HG03280 (cell line): Measurements from ENCODE around the gene AAGAB.
"Not testable (repeated sequence)": the region's sequence is repeated elsewhere in the genome, so short reads cannot be mapped to it uniquely, and the experiment has no call there.

Experiments used
- ATAC-seq: cut with Tn5 transposase; IDR thresholded peaks from one replicate; pipeline ENCODE4 v1.9.1; 2021; ENCODE audit warnings: mild to moderate bottlenecking, moderate library complexity; ENCODE audit not compliant: unreplicated experiment

Gene AAGAB

DNA sequence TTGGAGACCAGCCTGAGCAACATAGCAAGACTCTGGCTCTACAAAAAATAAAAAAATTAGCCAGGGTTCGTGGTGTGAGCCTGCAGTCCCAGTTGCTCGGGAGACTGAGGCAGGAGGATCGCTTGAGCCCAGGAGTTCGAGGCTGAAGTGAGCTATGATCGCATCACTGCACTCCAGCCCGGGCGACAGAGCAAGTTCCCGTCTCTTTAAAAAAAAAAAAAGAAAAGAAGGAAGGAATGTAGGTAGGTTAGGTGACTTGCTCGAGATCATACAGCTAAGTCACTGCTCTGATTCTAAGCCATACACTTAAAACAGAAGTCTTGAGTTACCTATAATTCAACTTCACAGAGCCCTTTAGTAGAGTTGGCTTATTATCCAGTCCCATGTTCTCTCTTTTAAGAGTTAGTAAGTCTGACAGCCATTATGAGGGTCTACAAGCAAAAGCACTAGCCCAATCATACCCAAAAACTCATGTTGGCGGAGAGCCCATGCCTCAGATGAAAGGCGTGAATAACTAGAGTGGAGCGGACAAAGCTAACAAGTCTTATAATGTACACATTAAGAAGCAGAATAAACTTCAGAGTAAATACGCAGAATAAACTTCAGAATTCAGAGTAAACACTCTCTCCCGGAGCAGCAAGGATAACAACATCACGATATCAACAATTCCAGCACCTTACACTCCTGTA lies 768 bp downstream of the AAGAB start:
- ATAC-seq = no peak

DNA sequence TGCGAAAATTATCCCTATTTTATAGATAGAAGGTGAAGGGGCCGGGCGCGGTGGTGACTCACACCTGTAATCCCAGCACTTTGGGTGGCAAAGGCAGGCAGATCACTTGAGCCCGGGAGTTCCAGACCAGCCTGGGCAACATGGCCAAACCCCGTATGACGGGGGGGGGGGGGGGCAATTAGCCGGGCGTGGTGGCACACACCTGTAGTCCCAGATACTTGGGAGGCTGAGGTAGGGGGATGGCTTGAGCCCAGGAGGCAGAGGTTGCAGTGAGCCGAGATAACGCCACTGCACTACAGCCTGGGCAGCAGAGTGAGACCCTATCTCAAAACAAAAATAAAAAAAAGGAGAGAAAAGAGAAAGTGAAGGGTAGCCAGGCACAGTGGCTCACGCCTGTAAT lies 1.4 kb downstream of the AAGAB start:
- no peak for ATAC-seq

DNA sequence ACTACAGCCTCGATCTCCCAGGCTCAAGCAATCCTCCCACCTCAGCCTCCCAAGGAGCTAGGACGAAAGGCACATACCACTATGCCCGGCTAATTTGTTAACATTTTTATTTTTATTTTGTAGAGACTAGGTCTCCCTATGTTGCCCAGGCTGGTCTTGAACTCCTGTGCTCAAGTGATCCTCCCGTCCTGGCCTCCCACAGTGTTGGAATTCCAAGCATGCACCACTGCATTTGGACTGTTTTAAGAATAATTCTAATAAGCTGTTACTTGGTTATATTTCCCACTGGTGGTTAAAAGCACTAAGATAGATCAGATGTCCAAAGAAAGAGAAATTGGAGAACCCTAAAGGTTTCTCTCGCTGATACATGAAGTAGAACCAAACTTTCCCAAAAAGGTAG lies 3.1 kb downstream of the AAGAB start:
- ATAC-seq = no peak

DNA sequence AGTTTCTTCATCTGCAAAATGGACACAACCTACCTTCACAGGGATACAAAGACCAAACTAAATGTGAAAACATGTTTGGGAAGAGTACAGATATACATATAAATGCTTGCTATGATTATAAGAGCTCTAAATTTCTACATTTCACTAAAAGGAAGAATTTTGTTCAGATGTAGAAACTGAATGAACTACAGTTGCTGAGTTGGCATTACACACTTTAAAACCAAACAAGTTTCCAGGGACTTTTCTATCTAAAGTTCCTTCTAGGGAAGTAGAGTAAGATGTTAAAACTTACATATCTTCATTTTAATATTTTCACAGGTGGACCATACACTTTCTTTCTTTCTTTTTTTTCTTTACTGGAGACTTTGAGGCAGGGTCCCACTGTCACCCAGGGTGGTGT lies 4.6 kb downstream of the AAGAB start:
- ATAC-seq = no peak

DNA sequence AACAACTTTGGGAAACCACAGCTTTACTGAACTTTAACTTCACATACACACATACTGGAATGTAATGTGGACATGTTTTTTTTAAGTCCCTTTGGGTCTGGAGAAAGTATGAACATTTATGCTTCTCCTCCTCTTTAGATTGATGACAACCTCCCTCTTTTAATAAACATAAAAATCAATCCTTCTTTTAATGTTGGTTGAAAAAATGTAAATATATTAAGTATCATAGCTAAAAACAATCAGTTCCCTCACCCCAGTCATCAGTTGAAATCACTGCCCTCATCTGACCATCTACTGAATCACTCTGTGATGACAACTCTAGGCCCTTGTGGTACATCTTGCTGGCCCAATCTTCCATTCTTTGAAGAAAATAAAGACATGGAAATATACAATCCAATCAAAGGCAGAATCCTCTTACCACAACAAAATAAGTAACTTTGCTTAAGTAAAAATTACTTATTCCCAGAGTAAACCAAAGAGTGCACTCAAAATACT lies 6.4 kb downstream of the AAGAB start:
- ATAC-seq = no peak

DNA sequence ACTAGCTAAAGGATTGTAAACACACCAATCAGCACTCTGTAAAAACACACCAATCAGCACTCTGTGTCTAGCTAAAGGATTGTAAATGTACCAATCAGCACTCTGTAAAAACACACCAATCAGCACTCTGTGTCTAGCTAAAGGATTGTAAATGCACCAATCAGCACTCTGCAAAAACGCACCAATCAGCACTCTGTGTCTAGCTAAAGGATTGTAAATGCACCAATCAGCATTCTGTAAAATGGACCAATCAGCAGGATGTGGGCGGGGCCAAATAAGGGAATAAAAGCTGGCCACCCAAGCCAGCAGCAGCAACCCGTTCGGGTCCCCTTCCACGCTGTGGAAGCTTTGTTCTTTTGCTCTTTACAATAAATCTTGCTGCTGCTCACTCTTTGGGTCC lies 7.9 kb downstream of the AAGAB start:
- ATAC-seq = not testable (repeated sequence)

DNA sequence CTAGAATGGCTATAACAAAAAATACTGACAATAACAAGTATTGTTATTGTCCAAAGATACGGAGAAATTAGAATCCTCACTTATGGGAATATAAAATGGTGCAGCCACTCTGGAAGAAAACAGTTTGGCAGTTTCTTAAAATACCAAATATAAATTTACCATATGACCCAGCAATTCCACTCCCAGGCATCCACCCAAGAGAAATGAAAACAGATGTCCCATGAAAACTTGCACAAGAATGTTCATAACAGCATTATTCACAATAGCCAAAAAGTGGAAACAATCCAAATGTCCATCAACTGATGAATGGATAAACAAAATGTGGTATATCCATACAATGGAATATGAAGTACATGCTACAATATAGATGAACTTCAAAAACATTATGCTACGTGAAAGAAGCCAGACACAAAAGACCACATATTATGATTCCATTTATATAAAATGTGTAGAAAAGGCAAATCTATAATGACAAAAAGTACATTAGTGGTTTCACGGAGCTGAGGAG lies 9.4 kb downstream of the AAGAB start:
- no peak for ATAC-seq

DNA sequence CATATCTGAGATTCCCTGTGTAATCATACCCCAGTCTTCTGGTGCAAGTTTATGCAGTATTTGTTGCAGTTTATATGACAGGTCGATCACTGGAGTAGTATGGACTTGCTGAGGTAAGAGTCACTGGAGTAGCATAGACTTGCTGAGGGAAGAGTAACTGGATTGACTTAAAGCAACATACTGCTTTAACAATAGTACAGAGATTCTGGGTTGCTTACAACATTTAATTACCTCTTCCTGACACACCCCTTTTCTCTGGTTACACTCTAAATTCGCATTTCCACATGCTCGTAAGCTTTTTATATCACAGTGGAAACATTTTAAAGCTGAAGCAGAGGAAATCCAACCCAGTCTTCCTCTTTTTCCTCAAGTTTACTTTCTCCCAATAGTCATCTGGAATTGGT lies 11.8 kb downstream of the AAGAB start:
- no peak for ATAC-seq

DNA sequence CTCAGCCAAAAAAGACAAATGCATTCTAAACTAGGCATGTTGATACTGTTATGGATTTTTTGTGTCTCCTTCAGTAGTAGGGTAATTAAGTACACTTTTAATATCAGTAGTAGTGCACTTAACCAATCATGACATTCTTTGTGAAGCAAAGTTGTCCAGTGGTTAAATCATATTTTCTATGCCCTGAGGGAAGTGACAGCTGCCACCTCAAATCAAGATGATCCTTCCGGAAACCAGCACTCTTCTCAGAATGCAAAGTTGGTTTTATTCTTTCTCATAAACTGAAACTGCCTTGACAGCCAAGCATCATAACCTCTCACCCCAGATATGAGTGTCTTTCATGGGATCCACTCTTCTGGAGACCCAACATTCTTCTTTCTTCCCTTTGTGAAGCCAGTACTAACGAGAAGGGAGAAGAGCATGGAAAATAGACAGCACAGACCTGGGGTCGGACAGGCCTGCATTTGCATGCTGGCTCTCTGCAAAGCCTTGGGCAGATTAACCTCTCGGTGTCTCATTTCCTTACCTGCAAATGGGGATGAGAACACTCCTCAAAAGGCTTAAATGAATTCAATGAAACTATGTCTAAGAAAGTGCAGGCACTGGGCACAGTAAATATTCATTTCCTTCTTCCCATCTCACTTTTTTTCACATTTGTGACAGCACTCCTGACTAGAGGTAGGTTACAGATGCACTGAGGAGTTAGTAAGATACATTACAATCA lies 13.2 kb downstream of the AAGAB start:
- peak; percentile 80 for ATAC-seq

DNA sequence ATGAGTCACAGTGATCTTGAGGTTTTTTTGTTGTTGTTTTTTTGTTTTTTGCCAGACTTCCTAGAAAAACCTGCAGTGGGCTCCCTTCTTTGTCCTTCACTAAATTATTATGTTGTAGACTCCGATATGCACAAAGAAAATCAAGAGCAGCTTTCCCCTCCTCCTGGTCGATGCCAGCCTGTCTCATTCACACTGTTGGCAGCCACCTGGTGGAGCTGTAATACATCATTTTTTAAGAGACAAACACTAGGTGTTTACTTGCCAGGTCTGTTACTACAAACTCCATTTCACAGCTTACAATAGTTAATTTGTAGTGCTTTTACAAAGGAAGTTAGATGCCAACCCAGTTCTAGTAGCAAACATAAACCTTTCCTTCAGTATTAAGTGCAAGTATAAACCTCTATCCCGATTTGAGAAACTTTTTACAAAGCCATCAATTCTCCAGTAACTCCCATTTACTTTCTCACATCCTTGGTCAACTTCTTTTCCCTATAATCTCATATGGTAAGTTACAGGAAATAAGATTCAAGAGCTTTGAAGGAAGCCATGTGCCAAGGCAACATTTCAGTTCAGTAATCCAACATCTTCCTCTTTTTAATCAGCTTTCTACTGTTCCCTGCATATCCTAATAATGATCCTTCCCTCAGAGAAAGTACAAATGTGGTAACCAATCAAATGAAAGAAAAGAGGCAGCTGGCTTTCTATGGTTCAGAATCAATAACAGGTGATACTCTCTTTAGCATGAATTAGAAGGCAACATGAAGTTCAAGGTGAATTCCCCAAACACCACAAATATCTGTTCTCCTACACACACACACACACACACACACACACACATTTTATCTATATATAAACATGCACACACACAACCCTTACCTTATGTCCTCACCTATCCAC lies 14.0 kb downstream of the AAGAB start:
- ATAC-seq = peak; percentile 20

DNA sequence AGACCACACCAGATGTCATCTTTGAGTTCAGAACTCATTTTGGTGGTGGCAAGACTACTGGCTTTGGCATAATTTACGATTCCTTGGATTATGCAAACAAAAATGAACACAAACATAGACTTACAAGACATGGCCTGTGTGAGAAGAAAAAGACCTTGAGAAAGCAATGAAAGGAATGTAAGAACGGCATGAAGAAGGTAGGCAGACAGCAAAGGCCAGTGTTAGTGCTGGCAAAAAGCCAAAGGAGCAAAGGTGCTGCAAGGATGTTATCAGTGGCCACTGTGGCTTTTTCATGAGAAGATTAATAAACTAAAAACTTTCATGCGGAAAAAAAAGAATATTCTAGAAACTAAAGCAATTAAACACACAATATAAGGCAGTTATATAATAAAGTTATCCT lies 21.9 kb downstream of the AAGAB start:
- no peak for ATAC-seq

DNA sequence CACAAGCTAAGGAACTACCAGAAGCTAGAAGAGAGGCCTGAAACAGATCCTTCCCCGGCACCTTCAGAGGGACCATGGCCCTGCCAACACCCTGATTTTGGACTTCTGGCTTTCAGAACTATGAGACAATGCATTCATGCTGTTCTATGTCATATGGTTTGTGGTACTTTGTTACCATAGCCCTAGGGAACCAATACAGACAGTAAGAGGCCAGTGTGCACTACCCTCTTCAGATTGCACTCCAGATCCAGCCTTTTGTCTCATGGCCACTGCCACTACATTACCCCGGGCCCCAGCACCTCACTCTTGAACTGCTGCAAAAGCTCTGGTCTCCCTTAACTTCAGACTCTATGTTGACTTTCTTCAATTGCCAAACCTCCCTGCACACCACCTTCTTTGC lies 24.0 kb downstream of the AAGAB start:
- no peak for ATAC-seq

DNA sequence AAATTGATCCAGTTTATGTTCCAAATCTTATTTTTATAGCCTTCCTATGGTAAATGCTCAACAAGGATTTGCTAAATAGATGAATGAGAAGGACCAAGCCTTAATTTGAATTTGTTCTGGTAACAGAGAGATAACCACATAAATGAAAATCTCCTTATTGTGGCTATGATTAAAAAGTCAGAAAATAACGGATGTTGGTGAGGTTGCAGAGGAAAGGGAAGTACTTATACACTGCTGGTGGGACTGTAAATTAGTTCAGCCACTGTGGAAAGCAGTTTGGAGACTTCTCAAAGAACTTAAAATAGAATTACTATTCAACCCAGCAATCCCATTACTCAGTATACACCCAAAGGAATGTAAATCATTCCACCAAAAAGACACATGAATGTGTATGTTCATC lies 26.2 kb downstream of the AAGAB start:
- ATAC-seq = no peak

DNA sequence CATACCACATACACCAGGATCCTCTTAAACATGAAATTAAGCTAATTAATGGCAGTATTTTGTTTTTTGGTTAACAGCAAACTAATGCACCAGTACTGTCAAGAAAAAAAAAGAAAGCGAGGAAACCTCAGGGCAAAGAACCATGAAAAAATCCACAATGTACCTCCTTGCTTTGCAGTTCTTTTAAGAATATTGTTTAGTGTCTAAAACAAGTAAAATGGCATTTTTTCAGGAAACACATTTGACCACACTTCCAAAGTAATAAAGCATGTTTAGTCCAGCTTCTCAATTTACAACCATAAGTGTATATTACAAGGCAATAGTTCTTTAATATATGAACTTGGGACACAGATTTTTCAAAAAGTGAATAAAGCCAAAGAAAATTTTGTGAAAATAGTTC lies 26.6 kb downstream of the AAGAB start:
- no peak for ATAC-seq

DNA sequence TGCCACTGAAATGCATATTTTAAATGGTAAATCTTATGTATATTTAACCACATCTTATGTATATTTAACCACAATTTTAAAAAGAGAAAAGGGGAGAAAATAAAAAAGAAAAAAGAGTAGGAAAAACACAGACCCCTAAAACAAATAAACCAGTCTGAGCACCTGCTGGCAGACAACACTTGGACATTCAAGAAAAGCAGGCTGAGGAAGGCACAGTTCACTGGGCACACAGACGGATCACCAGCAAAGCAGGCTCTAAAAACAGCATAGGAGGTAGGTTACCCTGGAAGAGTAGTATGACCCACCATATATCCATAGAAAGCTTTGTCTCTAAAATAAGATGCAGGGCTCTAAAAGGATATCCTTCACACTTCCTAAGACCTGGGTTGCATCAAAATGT lies 27.0 kb downstream of the AAGAB start:
- no peak for ATAC-seq

DNA sequence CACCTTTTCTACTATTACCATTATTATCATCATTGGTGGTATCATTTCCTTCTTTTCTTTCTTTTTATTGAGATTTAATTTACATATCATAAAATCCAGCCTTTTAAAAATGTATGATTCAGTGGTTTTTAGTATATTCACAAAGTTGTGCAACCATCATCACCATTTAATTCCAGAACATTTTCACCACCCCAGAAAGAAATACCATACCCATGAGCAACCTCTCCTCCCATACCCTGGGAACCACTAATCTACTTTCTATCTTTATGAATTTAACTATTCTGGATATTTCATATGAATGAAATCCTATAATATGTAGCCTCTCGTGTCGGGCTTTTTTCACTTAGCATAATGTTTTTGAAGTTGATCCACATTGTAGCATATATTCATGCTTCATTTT lies 29.1 kb downstream of the AAGAB start:
- no peak for ATAC-seq

DNA sequence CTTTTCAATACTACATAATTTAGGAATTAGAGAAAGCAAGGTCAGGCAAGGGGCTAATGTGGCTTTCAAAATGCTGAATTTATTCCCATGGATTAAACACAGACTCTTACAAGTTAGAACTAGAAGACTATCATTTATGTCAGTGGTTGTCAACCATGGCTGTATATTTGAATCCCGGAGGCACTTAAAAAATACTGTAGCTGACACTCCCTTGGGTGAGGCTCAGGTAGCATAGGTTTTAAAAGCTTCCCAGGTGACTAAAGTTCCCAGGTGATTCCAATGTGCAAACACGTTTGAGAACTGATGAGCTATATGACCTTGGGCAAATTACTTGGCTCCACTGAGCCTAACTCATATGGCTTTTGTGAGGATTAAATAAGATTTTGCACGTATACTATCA lies 29.6 kb downstream of the AAGAB start:
- ATAC-seq = no peak

DNA sequence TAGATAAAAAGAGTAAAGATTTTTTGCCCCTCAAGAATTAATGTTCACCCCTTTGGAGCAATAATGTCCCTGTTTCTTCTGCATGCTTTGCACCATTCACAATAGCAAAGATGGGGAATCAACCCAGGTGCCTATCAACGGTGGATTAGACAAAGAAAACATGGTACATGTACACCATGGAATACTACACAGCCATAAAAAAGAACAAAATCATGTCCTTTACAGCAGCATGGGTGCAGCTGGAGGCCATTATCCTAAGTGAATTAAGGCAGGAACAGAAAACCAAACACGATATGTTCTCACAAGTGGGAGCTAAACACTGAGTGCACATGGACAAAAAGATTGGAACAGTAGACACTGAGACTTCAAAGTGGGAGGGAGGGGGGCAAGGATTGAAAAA lies 35.2 kb downstream of the AAGAB start:
- no peak for ATAC-seq

DNA sequence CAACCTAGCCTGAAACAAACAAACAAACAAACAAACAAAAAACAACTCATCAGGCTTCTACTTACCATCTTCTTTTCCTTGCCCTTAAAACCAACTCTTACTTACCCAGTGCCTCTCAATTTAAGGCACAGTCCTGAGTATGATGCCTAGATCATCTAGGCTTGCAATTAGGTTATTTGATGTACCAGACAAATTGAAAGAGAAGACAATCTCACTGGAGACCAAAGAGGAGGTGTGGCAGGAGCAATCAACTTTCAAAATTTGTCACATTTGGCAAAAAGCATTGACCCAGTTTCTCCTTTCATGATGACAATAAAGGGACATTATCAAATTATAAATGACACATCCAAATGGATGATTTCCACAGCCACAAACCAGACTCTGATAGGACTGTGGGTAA lies 36.0 kb downstream of the AAGAB start:
- no peak for ATAC-seq

DNA sequence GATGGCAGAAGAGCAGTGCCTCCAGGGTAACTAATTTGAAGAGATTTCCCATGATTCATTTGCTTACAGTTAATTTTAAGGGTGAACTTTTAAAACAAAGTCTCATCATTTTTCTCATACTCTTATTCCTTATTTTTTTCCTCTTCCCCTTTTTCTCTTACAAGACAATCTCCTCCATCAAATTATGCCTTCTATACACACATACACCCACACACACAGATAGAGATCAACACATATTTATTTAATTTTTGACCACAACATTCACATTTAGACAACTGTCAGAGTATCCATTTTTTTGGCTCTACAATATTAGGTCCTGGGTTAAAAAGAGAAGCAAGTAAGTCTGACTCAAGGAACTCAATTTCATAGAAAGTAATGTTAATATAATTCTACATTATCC lies 37.6 kb downstream of the AAGAB start:
- ATAC-seq = no peak

DNA sequence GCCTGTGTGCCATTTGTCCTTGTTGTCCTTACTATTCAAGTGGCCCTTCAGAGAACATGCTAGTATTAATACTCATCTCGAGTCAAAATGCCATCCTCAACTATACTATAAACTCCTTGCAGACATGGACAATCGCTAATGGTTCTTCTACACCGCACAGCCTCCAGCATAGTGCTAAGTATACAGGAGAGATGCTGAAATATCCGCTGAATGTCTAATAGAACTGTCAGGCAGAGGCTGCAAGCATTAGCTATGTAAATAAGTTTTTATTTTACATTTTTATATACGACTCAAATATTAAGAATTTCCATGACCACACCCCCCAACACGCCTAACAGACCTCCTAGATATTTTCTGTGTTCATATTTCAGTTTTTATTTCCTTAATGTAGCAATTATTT lies 39.4 kb downstream of the AAGAB start:
- no peak for ATAC-seq
